Activated CD8-positive, alpha-beta memory T cell treated with anti-CD3 and anti-CD28 coated beads, Interleukin-2, amount 50 U/mL, for 1 hour (primary cell): ENCODE measurements around the gene TMEM209.

Experiments
- DNase-seq: peaks from one replicate; pipeline ENCODE4 v3.0.0-alpha.2; 2020; ENCODE audit errors: extremely low read depth

Gene TMEM209

GRCh38 chr7:130143986-130144311, 61.3 kb downstream of the TMEM209 start:
- no peak for DNase-seq

DNA sequence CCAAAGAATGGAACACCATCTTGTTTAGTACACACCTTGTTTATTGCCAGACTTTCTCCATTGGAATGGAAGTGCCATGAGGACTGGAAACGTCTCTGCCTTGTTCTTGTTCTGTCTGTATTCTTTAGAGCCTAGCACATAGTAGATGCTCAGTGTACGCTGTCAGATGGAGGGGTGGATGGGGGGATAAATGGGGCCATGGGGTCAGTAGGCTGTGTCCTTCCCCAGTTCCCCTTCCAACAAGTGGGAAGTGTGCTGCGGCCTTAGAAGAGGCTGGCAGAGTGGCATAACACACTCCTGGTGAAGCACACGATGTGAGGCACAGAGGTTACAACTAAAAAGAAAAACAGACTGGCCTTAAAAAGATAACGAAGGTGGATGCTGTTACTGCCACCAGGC, 61.9 kb downstream of the TMEM209 start:
- DNase-seq: no peak

- no peak for DNase-seq
Measured at GRCh38 chr7:130142654-130143333, 62.4 kb downstream of the TMEM209 start.

- DNase-seq: no peak
Measured at GRCh38 chr7:130141884-130142653, 63.1 kb downstream of the TMEM209 start.

- no peak for DNase-seq
Measured at GRCh38 chr7:130141161-130141883, 63.9 kb downstream of the TMEM209 start.

DNA sequence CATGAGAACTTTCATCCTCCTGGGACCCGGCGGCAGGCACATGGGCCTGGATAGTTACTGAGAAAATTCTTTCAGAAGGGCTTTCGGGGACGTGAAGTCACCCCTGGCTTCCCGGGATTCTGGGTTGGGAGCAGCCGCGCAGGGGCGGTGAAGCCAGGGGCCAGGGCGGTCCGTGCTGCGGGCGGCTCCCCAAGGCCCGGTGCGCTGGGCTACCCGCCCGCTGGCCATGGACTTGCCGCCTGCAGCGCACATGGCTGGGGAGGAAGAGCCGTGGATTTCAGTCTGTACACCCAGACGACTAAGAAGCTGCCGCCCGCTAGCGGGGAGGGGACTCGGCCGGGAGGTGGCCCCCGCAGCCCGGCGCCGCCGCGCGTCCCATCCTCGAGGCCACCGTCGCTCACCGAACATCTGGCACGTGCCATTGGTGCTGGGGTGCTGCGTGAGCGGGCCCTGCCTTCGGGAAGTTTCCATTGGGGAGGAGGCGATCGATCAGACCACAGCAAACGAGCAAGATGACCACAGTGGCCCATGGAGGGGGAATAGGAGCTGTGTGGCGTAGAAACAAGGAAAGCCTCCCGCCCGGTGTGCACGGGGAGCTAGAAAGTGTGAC, 64.5 kb downstream of the TMEM209 start:
- no peak for DNase-seq

DNA sequence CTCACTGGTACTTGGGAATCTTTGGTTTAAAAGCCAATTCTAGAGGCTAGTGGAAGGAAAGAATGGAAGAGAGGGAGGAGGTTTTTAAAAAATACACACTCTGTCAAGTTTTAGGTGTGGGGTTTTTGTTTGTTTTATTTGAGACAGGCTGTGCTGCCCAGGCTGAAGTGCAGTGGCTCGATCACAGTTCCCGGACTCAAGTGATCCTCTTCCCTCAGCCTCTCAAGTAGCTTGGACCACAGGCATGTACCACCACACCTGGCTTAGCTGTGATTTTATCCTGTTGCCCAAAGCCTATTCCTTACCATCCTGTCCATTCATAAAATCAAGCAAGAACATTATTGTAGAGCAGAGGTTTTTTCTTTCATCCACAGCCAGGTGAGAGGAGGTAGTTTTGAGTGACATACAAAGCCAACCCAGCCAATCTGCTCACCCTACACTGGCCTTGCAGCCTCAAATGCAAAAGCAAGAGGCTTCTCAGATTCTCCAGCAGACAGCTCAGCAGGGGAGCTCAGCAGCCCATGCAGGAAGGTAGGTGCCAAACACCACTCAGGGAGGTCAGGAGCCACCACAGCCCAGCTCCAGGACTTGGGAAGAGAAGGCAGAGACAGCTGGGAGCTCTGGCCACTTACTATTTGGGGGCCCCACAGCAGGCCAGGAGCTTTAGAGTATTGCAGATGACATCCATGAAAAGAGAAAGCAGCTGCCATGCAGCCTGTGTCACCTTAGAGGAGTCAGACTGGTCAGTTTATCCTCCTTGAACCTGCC, 65.8 kb downstream of the TMEM209 start:
- no peak for DNase-seq

DNA sequence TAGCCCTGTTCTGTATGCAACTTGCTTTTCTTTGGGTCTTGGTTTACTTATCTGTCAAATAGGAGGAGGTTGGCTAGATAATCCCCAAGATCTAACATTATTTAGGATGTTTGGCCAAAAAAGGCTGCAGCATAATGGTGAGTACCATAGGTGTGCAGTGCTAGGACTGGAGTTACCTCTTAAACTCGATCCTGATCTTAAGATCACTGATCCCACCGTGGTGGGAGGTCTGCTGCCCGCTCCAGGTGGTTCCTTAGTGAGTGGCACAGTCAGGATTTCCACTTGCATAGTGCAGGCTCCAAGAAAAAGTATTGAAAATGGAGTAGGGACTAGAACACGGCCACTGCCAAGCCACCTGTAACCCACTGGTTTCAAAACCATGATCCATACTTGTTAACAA, 68.0 kb downstream of the TMEM209 start:
- DNase-seq: no peak

DNA sequence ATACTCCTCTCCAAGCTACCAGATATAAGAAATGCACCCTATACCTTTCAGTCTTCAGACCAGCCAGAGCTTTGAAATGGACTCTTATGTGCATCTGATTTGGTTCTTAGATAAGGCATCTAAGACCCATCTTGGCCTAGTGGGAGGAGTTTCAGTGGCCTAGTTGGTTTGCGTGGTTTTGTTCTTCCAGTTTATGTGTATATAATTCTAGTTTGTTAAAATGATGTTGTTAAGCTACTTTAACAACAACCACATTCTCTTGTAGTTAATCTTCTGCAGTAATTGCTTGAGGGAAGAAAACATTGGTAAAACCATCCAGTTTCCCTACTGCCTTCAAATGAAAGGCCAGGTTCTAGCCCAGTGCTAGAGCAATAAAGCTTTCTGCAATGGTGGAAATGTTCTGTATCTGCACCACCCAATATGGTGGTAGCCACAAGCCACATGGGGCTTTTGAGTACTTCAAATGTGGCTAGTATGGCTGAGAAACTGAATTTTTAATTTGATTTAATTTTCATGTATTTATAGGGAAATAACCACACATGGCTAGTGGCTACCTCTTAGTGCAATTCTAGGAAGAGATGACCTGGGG, 68.5 kb downstream of the TMEM209 start:
- no peak for DNase-seq

DNA sequence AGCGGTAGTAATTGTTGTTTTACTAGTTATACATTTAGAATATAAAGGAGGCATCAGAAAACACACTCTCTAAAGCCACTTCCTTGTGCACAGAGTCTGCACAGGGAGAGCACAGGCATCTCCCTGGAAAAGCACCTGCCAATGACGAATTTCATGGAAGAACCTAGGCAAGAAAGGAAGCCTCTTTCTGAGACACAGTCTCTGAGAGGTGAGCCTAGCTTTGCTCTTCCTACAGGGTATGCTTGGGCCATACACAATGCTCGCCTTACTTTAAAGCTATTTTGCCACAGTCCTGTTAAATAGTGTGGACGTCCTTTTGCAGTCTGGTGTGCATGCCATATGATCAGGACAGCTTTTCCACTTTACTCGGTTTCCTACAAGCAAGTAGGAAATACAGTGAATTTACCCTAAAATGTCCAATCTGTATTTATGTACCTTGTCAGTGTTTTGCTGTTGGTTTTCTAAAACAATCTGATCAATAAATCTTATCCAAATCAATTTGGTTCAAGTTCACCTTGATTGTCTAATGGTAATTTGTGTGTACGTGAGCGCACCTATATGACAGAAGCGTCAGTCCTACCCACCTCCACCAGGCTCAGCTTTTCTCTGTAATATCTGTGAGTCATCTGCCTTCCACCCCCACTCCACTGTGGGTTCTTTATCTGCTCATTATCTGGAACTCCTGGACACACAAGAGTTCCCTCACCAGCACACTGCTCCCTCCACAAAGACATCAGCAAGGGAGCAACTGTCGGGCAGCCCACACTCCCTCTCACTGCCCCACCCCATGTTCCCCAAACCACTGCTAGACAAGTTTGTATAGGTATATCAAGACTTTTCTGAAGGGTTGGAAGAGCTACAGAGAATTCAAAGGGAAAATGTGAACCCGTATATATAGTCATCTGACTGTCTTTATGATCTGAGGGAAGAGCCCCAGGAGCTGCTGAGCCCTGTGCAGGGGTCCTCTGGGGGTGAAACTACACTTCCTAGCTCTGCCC, 69.7 kb downstream of the TMEM209 start:
- no peak for DNase-seq

DNA sequence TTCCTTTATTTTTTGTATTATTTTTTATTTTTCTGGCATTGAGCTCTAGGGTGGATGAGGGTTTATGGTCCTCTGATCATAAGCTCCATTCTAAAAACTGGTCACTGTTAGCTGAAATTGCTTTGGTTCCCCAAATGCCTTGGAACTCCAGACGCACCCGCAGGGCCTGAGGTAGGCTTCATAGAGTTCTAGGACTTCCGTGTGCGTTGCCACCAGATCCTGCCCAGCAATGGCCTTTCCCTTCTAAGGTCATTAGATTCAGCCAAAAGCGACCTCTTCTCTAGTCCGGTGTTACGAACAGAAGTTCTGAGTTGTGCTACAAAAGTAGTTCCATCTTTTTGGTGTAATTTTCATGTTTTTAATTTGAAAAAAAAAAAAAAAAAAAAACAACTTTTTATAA, 70.5 kb downstream of the TMEM209 start:
- no peak for DNase-seq

GRCh38 chr7:130134106-130134636, 71.0 kb downstream of the TMEM209 start:
- DNase-seq: no peak

GRCh38 chr7:130133029-130133782, 72.0 kb downstream of the TMEM209 start:
- DNase-seq: no peak

DNA sequence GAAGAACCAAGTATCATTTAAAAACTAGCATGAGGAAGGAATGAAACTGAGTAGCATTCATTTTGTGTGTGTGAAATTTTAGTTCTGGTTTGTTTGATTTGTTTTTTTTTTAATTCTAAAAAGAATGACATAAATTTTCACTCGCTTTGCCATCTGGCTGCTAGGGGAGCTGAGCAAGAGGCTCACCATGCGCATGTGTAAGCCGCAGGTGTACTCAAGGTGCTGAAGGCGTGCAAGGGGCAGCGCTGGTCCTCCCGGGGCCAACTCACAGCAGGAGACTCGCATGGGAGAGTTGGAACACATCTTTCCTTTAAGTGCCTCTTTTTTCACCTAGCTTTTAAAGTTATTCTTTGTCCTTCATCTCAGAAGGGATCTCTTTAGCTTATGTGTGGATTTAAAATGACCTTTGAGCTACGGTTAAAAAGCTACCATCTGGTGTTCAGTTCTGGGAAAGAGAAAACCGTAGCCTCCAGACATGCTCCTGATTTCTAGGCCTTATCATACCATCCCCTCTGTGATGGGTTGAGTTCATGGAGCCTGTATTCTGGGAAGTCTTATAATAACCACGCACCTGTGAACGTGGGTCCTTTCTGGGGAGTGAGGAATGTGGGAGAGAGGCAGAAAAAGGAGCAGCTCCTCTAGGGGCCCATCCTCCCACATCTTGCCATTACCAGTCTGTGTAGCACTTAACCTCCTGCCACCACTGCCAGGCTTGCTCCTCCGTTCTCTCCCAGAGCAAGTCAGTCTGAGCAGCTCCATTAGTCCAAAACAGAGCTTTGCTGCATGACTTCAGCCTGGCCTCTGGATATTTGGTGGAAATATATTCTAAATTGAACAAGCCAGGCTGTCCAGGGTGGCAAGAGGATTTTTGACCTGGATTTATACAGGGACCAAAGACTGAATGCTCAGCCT, 73.0 kb downstream of the TMEM209 start:
- no peak for DNase-seq

DNA sequence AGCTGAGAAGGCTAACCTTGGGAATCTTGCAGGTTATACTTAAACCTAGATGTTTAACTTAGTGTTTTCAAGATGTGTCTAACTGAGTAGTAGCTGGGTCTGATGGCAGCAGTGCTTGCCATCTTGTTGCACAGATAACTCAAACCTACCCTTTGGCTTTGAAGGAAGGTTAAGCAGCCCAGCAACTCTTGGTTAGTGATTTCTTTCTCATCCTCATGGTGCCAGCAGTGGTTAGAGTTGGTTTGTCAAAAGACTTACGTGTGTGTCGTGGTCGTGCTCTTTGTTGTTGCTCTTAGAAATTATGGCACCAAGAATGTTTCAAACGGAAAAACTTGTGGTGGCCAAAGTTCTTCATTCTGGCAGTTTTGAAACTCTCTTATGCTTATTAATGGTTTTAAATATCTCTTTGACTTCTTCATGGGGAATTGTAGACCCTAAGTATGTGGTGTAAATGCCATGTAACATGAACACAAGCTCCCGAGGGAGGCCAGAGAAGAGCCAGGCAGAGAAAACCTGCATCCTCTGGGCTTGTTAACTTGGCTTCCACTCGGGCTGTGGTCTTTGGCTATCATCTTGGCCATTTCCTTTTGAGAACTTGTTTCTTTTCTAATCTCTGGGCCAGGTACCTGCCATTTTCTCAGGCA, 73.9 kb downstream of the TMEM209 start:
- no peak for DNase-seq

- no peak for DNase-seq
Measured at GRCh38 chr7:130129011-130129411, 76.2 kb downstream of the TMEM209 start.

- no peak for DNase-seq
Measured at GRCh38 chr7:130127821-130128317, 77.3 kb downstream of the TMEM209 start.
